GM18505 (cell line): Measurements from ENCODE around the gene COL18A1.

Experiments used
- ATAC-seq: cut with Tn5 transposase; IDR thresholded peaks from one replicate; pipeline ENCODE4 v1.9.1; 2021; ENCODE audit not compliant: unreplicated experiment
- POLR2A ChIP-seq: IDR thresholded peaks from 4 replicates; pipeline ENCODE4 v1.6.1; 2011; ENCODE audit warnings: borderline replicate concordance; ENCODE audit not compliant: insufficient read depth, insufficient read length; ENCODE audit errors: extremely low read depth

Gene COL18A1

DNA sequence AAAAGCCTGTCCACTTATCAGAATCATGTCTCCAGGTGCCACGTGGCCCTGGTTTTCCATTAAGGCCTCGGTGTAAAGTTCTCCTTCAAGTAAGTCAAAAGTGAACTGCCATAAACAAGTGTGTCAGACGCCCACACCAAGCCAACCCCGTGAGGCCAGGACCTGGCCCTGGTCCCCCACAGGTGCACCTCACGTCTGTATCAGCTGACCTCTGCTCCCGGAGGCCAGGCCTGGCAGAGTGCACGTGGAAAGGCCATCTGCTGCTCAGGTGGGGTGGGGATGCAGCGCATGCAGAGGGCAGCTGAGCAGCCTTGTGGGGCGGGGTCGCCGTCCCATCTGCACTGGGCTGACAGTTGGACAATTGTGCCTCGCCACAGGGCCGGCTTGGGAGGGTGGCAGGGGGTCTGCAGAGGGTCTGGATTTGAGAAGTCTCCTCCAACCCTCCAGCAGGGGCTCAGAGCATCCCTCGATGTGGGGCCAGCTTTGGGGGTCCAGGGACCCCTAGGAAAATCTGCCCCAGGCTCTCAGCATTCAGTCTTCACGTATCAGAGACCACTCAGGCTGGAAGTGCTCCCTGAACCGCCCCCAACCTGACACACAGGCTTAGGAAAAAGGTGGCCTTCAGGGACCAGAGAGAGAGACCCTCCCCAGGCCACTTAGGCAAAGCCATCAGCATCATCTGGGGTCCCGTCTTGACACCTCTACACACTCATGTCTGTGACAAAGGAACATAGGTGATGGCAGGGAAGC, 134.3 kb downstream of the COL18A1 start:
- no peak for TF ChIP-seq POLR2A
- no peak for ATAC-seq

GRCh38 chr21:45539796-45540600, 135.0 kb downstream of the COL18A1 start:
- TF ChIP-seq POLR2A = no peak

GRCh38 chr21:45540601-45540970, 135.6 kb downstream of the COL18A1 start:
- no peak for ATAC-seq
- TF ChIP-seq POLR2A = no peak

More at GRCh38 chr21:45539796-45540600, 135.0 kb downstream of the COL18A1 start:
- no peak for ATAC-seq

GRCh38 chr21:45541221-45542039, 136.5 kb downstream of the COL18A1 start:
- ATAC-seq = peak; percentile 49
- TF ChIP-seq POLR2A = peak; percentile 15

DNA sequence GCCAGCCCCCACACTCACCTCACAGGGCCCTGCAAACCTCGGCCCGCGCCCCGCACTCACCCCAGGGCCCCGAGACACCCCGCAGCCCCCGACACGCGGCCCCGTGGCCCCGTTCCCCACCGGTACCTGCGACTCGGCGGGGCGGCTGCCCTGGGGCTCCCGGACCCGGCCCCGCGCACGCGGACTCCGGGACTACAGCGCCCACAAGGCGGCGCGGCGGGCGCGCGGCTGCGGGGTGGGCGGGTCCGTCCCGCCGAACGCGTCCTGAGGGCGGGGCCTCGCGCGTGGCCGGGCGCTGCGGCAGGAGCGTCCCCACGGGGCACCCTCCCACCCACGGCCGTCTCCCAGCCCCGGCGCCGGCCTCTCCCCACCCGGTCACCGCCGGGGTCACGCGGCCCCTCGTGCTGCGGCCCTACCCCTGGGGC, 137.3 kb downstream of the COL18A1 start, which contains the start of gene SLC19A1:
TSS of gene SLC19A1 (minus strand) at position 199 of the 425 bp plus-strand sequence. CDS start 4,481 bp downstream, outside the sequence.
- peak; percentile 38 for TF ChIP-seq POLR2A
- peak; percentile 57 for ATAC-seq

DNA sequence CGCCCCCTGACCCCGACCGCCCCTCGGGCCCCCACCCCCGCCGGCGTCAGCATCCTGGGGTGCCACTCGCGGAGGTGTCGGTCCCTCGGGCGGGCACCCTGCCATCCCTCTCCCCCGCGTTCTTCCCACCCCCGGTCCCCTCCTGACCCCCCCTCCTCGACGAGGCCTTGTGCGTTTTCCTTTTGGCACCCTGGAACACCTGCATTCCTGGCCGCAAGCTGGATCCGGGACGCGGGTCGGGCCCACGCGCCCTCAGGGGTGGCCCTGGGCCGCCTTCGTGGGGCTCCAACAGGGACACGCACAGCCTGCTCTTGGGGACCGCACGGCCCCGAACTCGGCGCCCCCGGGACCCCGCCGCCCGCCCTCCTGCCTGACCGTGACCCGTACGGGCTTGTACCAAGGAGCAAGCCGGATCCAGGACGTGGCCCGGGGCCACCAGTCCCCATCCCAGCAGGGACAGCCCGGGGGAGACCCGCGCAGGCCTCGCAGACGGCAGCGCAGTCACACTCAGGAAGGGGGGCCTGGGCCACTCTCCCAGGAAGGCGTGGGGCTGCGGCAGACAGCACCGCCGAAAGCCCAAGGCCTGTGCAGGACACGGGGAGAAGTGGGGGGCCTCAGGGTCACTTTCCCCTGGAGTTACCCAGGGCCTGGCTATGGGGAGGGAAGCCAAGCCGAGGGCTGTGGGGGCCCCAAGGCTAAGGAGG, 137.9 kb downstream of the COL18A1 start:
- TF ChIP-seq POLR2A = no peak
- no peak for ATAC-seq

GRCh38 chr21:45543371-45543709, 138.4 kb downstream of the COL18A1 start:
- ATAC-seq = no peak
- TF ChIP-seq POLR2A = no peak

GRCh38 chr21:45543710-45544448, 138.9 kb downstream of the COL18A1 start:
- no peak for ATAC-seq
- TF ChIP-seq POLR2A = no peak

DNA sequence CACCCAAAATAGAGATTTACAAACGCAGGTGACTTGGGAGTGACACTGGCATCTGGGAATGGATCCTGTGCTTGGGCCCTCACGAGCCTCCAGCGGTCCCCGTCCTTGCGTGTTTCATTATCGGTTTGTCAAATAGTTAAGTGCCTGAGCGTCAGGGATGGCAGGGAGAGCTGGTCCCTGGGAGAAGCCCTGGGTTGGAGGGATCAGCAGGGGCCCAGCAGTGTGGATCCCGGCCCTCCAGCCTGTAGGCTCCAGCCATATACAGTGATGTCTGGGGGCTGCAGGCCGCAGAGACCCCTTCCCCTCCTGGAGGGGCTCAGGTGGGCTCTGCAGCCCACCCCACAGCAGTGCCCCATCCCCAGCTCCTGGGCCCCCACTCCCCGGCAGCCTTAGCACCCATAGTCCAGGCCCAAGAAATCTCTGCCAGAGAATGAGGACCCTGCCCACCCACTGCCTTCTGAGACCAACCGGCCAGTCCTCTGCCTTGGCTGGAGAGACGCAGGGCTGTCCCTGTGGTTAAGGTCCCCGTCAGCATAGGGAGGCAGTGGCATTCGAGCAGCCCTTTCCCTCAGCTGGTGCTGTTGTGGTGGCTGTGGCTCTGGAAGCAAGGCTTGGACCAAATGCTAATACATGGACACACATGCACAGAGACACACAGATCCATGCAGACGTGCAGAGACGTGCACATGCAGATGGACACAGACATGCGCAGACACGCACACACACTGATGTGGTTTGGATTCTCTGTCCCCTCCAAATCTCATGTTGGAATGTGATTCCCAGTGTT, 139.7 kb downstream of the COL18A1 start:
- TF ChIP-seq POLR2A = no peak
- no peak for ATAC-seq

DNA sequence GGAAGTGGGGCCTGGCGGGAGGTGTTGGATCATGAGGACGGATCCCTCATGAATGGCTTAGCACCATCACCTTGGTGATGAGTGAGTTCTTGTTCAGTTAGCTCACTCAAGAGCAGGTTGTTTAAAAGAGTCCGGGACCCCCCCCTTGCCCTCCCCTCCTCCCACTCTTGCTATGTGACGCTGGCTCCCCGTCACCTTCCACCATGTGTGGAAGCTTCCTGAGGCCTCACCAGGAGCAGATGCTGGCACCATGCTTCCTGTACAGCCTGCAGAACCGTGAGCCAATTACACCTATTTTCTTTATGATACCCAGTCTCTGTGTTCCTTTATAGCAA, 140.2 kb downstream of the COL18A1 start:
- no peak for TF ChIP-seq POLR2A
- ATAC-seq = no peak

- no peak for TF ChIP-seq POLR2A
- ATAC-seq = no peak
Observed at GRCh38 chr21:45545691-45546531, 140.9 kb downstream of the COL18A1 start.
